Panc1 (cell line): ENCODE data around the gene CUTC. TPM values are rescaled to one million over a fixed set of nuclear protein-coding genes. Genes with fewer than 3 reads are reported as not detected.

ENCODE experiments used
- ATAC-seq: fragments of 200-7000 bp; cut with Tn5 transposase; 2 replicates; pipeline ENCODE4 v1.9.1; 2020; ENCODE audit warnings: mild to moderate bottlenecking, moderate library complexity
- BruUV-seq: library from RNA; stranded (reverse); fragments of 400-500 nt; replicated peaks from 2 replicates; lab custom pipeline; 2021; lab: Mats Ljungman, UMichigan
- CTCF ChIA-PET: fragments of 300-600 bp; sonication (Branson Sonifier 250); formaldehyde crosslinking; loops from one replicate; lab custom pipeline; 2022; ENCODE audit warnings: antibody characterized with exemption; lab: Charles Lee
- POLR2A ChIA-PET: fragments of 300-600 bp; sonication (Branson Sonifier 250); formaldehyde crosslinking; loops from one replicate; lab custom pipeline; 2022; ENCODE audit warnings: antibody characterized with exemption; lab: Charles Lee
- DNase-seq: peaks from one replicate; pipeline ENCODE4 v3.0.0-alpha.2; 2010; ENCODE audit warnings: low read depth, low spot score
- H3K27ac ChIP-seq: 2 replicates; pipeline ENCODE4 v1.5.1; 2011; ENCODE audit warnings: mild to moderate bottlenecking, low read length, inconsistent platforms
- H3K27me3 ChIP-seq: fragments of 200-500 bp; sonication (Bioruptor generic); 2 replicates; pipeline ENCODE4 v1.6.0; 2014; ENCODE audit warnings: low read length, inconsistent platforms; ENCODE audit not compliant: control insufficient read depth, insufficient read depth
- H3K36me3 ChIP-seq: fragments of 200-500 bp; sonication (Bioruptor generic); 2 replicates; pipeline ENCODE4 v1.5.1; 2014; ENCODE audit warnings: inconsistent platforms, mild to moderate bottlenecking, low read length, moderate library complexity; ENCODE audit not compliant: control insufficient read depth, insufficient read depth
- H3K4me1 ChIP-seq: 2 replicates; pipeline ENCODE4 v1.5.1; 2011; ENCODE audit warnings: inconsistent platforms, mild to moderate bottlenecking, low read length, moderate library complexity; ENCODE audit not compliant: control insufficient read depth, insufficient read depth
- H3K4me3 ChIP-seq, 2 experiments: 2 replicates each; pipeline ENCODE4 v1.5.1; 2011 to 2012; ENCODE audit warnings: low read depth in 2 of 2, low read length in 2 of 2, mild to moderate bottlenecking in 2 of 2, inconsistent platforms in 1 of 2, moderate library complexity in 1 of 2
- H3K9me3 ChIP-seq: fragments of 200-500 bp; sonication (Bioruptor generic); 2 replicates; pipeline ENCODE4 v1.5.1; 2014; ENCODE audit warnings: low read depth, mild to moderate bottlenecking, inconsistent platforms, low read length, moderate library complexity; ENCODE audit not compliant: control insufficient read depth, insufficient read depth
- CTCF ChIP-seq: fragments of 450-650 bp; IDR thresholded peaks from 2 replicates; pipeline ENCODE4 v1.5.1; 2017; ENCODE audit warnings: mild to moderate bottlenecking
- POLR2AphosphoS5 ChIP-seq: IDR thresholded peaks from 2 replicates; pipeline ENCODE4 v1.6.1; 2012; ENCODE audit warnings: mild to moderate bottlenecking, low read depth, low read length, moderate library complexity
- REST ChIP-seq, 2 experiments: IDR thresholded peaks; 2 replicates each; pipeline ENCODE4 v1.6.1; 2011 to 2012; ENCODE audit warnings: low read depth in 2 of 2, control low read depth in 1 of 2, low read length in 1 of 2, mild to moderate bottlenecking in 1 of 2, moderate library complexity in 1 of 2; ENCODE audit not compliant: insufficient read depth in 1 of 2
- SIN3A ChIP-seq: IDR thresholded peaks from 2 replicates; pipeline ENCODE4 v1.6.1; 2012; ENCODE audit warnings: low read depth, mild to moderate bottlenecking, low read length, moderate library complexity, borderline replicate concordance; ENCODE audit not compliant: insufficient read depth
- TCF7L2 ChIP-seq: IDR thresholded peaks from 2 replicates; pipeline ENCODE4 v1.6.1; 2011; ENCODE audit warnings: mild to moderate bottlenecking, low read depth, low read length, inconsistent platforms
- in situ Hi-C: cut with HindIII; loops from 2 replicates; pipeline ENCODE4 v1.10.0; 2016; ENCODE audit warnings: low sequenced_read_pairs, low pct_unique_long_range_greater_than_20kb
- intact Hi-C: fragments of 100-400 bp; cut with micrococcal nuclease; formaldehyde crosslinking; loops from one replicate; pipeline ENCODE4 v1.10.0; 2022; ENCODE audit not compliant: unreplicated experiment
- total RNA-seq: library from RNA; stranded (reverse); gene quantifications from one replicate; pipeline ENCODE4 v1.2.1, GENCODE V29; 2021; ENCODE audit not compliant: unreplicated experiment

CUTC gene
- total RNA-seq, 1 experiment from 2014 or later: 37.0 TPM

GRCh38 chr10:99784016-99784726, 52.1 kb downstream of the CUTC start:
- TF ChIP-seq TCF7L2 (no peak), CTCF (no peak), REST (IDR thresholded peaks at IDR 0.05; ENCODE audit: insufficient read depth in 1 of 2, low read depth in 2 of 2, low read length in 1 of 2) (no peak), POLR2AphosphoS5 (peak; percentile 60; the same call in 1 of the 2 replicates), SIN3A (no peak)
- intact Hi-C loops (no loop called here), in situ Hi-C loops (no loop called here)
- no peak for DNase-seq
- ATAC-seq: peak; percentile 65
- no peaks in the 10 kb centered on the region for H3K27me3 ChIP-seq
- CTCF ChIA-PET: no interaction called here
- no TSS peak for BruUV-seq
- H3K9me3 ChIP-seq: no peaks in the 10 kb centered on the region; the same call in 1 of the 2 replicates
- H3K36me3 ChIP-seq: peaks cover 3% of the 10 kb centered on the region; the same call in 1 of the 2 replicates
- 0 out of 4 replicates have a peak overlapping the region, but pooled peaks of 1 of the 2 experiments have one; percentile 2 for H3K4me3 ChIP-seq
- POLR2A ChIA-PET: no interaction called here
- H3K4me1 ChIP-seq: peaks cover 55% of the 10 kb centered on the region
- peak overlapping the region; percentile 97 for H3K27ac ChIP-seq

GRCh38 chr10:99784727-99785441, 52.9 kb downstream of the CUTC start:
- no peaks in the 10 kb centered on the region for H3K27me3 ChIP-seq
- in situ Hi-C loops: no loop called here
- H3K36me3 ChIP-seq: peaks cover 3% of the 10 kb centered on the region; the same call in 1 of the 2 replicates
- H3K27ac ChIP-seq: peak overlapping the region; percentile 97
- intact Hi-C loops: no loop called here
- H3K4me3 ChIP-seq: no peak overlapping the region
- CTCF ChIA-PET: no interaction called here
- POLR2A ChIA-PET: no interaction called here
- ATAC-seq (no peak), DNase-seq (no peak)
- H3K9me3 ChIP-seq: no peaks in the 10 kb centered on the region; the same call in 1 of the 2 replicates
- no TSS peak for BruUV-seq
- peak in 1 of 2 experiments; percentile 52; a peak in 1 of 4 replicates for TF ChIP-seq REST (IDR thresholded peaks at IDR 0.05; ENCODE audit: insufficient read depth in 1 of 2, low read depth in 2 of 2, low read length in 1 of 2)
- TF ChIP-seq SIN3A: no peak
- no peak for TF ChIP-seq TCF7L2
- TF ChIP-seq POLR2AphosphoS5: no peak
- H3K4me1 ChIP-seq: peaks cover 49% of the 10 kb centered on the region
